Measurements from ENCODE around the gene DNAH17.

DNAH17 gene

DNA sequence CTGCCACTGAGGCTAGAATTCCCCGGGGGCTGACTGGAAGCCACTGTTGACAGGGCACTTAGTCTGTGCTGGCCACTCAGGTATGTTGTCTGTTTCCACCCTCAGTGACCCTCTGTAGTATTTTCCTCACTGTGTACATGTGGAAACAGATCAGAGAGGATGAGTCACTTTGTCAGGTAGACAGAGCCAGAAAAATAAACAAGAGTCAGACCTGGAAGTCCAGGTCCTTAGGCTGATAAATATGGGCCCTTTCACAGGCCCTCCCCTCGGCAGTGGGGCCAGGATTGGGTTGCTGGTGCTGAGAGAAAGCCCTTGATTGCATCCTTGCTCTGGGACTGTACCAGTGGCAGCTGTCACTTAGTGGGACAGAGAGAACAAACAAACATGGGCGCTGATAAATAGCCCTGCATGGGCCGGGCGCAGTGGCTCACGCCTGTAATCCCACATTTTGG, 177.5 kb downstream of the DNAH17 start:
- Histone ChIP-seq H4K20me1 (ENCODE audit: insufficient read depth, low read length) (no peaks in the 10 kb centered on the region), H3K9ac (ENCODE audit: low read length) (no peak overlapping the region), H2AFZ (ENCODE audit: low read length) (no peak overlapping the region), H3K79me2 (ENCODE audit: low read length) (no peaks in the 10 kb centered on the region; the same call in 1 of the 2 replicates), H3K4me1 (ENCODE audit: low read length) (no peaks in the 10 kb centered on the region), H3K36me3 (replicated peaks; ENCODE audit: insufficient read depth, low read length) (no peaks in the 10 kb centered on the region), H3F3A (ENCODE audit: insufficient read depth, low read length) (no peaks in the 10 kb centered on the region), H3K9me2 (replicated peaks; ENCODE audit: insufficient read depth, low read length) (no peaks in the 10 kb centered on the region), H3K27me3 (replicated peaks; ENCODE audit: insufficient read depth, low read length) (no peaks in the 10 kb centered on the region), H3K27ac (ENCODE audit: low read length) (no peak overlapping the region), H3K9me3 (replicated peaks; ENCODE audit: insufficient read depth, low read length) (no peaks in the 10 kb centered on the region), H3K4me3 (ENCODE audit: low read length) (no peak overlapping the region), H3K4me2 (ENCODE audit: low read depth, low read length) (no peak overlapping the region)
- no peak for TF ChIP-seq EZH2 (optimal IDR thresholded peaks at IDR 0.05; ENCODE audit: low read depth, low read length)
- no peak for DNase-seq

DNA sequence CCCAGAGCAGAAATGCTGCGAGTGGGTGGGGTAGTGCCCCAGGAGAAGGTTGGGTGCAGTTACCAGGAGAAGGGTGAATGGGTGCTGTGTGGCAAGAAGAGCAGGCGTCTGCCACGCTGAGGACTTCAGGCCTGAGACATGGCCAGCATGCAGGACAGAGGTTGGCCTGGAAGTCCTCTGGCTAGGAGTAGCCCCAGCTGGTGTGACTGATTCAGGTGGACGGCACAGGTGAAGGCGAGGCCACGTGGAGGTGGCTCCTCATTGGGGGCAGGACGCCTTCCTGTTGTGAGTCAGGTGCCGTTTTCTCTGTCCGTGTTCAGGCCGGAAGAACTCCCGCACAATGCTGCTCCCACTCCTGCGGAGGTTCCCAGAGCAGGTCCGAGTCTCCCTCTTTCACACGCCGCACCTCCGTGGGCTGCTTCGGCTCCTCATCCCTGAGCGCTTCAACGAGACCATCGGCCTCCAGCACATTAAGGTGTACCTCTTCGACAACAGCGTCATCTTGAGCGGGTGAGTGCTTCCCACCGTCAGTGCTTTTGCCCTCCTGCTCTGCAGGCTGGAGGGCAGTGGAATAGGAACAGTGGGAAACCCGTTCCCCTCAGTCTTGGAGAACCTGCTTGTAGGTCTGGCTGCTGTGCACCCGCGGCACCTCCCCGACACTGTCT, 178.0 kb downstream of the DNAH17 start:
- DNase-seq, result no peak
- no peak overlapping the region for H3K27ac ChIP-seq (ENCODE audit: low read length)
- H3K4me2 ChIP-seq (ENCODE audit: low read depth, low read length), result no peak overlapping the region
- no peak overlapping the region for H3K9ac ChIP-seq (ENCODE audit: low read length)
- TF ChIP-seq EZH2 (optimal IDR thresholded peaks at IDR 0.05; ENCODE audit: low read depth, low read length), result no peak
- TF ChIP-seq, protein P1, sequence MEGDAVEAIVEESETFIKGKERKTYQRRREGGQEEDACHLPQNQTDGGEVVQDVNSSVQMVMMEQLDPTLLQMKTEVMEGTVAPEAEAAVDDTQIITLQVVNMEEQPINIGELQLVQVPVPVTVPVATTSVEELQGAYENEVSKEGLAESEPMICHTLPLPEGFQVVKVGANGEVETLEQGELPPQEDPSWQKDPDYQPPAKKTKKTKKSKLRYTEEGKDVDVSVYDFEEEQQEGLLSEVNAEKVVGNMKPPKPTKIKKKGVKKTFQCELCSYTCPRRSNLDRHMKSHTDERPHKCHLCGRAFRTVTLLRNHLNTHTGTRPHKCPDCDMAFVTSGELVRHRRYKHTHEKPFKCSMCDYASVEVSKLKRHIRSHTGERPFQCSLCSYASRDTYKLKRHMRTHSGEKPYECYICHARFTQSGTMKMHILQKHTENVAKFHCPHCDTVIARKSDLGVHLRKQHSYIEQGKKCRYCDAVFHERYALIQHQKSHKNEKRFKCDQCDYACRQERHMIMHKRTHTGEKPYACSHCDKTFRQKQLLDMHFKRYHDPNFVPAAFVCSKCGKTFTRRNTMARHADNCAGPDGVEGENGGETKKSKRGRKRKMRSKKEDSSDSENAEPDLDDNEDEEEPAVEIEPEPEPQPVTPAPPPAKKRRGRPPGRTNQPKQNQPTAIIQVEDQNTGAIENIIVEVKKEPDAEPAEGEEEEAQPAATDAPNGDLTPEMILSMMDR (IDR thresholded peaks at IDR 0.05; ENCODE audit: low read length), result no peak
- TF ChIP-seq EZH2phosphoT487 (IDR thresholded peaks at IDR 0.05; ENCODE audit: low read length), result no peak
- H3K4me3 ChIP-seq (ENCODE audit: low read length), result no peak overlapping the region
- H3F3A ChIP-seq (ENCODE audit: insufficient read depth, low read length), result no peaks in the 10 kb centered on the region
- no peaks in the 10 kb centered on the region for H3K4me1 ChIP-seq (ENCODE audit: low read length)
- H3K79me2 ChIP-seq (ENCODE audit: low read length), result no peaks in the 10 kb centered on the region; the same call in 1 of the 2 replicates
- H4K20me1 ChIP-seq (ENCODE audit: insufficient read depth, low read length), result no peaks in the 10 kb centered on the region
- no peaks in the 10 kb centered on the region for H3K36me3 ChIP-seq (replicated peaks; ENCODE audit: insufficient read depth, low read length)
- H3K9me2 ChIP-seq (replicated peaks; ENCODE audit: insufficient read depth, low read length), result no peaks in the 10 kb centered on the region
- H3K27me3 ChIP-seq (replicated peaks; ENCODE audit: insufficient read depth, low read length), result no peaks in the 10 kb centered on the region
- no peaks in the 10 kb centered on the region for H3K9me3 ChIP-seq (replicated peaks; ENCODE audit: insufficient read depth, low read length)
- no peak overlapping the region for H2AFZ ChIP-seq (ENCODE audit: low read length)

DNA sequence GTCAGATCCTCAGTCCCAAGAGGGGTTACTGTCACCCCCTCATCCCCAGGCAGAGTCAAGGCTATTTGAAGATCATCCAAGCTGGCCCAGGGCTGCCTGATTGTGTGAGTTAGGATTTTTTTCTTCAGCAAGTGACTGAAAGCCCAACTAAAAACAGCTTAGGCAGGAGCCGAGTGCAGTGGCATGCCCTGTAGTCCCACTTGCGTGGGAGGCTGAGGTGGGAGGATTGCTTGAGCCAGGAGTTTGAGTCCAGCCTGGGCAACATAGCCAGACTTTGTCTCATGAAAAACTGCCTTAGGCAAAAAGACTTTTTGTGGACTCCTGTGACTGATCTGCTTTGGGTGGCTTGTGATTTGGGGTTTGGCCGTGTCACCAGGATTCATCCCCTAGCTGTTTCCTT, 178.8 kb downstream of the DNAH17 start:
- TF ChIP-seq EZH2phosphoT487 (IDR thresholded peaks at IDR 0.05; ENCODE audit: low read length) (no peak), EZH2 (optimal IDR thresholded peaks at IDR 0.05; ENCODE audit: low read depth, low read length) (no peak)
- TF ChIP-seq, protein P1 (IDR thresholded peaks at IDR 0.05; ENCODE audit: low read length), result no peak
- H3K4me1 ChIP-seq (ENCODE audit: low read length), result no peaks in the 10 kb centered on the region
- H3K79me2 ChIP-seq (ENCODE audit: low read length), result no peaks in the 10 kb centered on the region; the same call in 1 of the 2 replicates
- no peaks in the 10 kb centered on the region for H4K20me1 ChIP-seq (ENCODE audit: insufficient read depth, low read length)
- no peak overlapping the region for H2AFZ ChIP-seq (ENCODE audit: low read length)
- no peak overlapping the region for H3K9ac ChIP-seq (ENCODE audit: low read length)
- H3K4me2 ChIP-seq (ENCODE audit: low read depth, low read length), result no peak overlapping the region
- H3K9me2 ChIP-seq (replicated peaks; ENCODE audit: insufficient read depth, low read length), result no peaks in the 10 kb centered on the region
- H3K4me3 ChIP-seq (ENCODE audit: low read length), result no peak overlapping the region
- DNase-seq, result no peak
- no peaks in the 10 kb centered on the region for H3K36me3 ChIP-seq (replicated peaks; ENCODE audit: insufficient read depth, low read length)
- no peaks in the 10 kb centered on the region for H3K27me3 ChIP-seq (replicated peaks; ENCODE audit: insufficient read depth, low read length)
- no peaks in the 10 kb centered on the region for H3F3A ChIP-seq (ENCODE audit: insufficient read depth, low read length)
- H3K9me3 ChIP-seq (replicated peaks; ENCODE audit: insufficient read depth, low read length), result no peaks in the 10 kb centered on the region
- H3K27ac ChIP-seq (ENCODE audit: low read length), result no peak overlapping the region

DNA sequence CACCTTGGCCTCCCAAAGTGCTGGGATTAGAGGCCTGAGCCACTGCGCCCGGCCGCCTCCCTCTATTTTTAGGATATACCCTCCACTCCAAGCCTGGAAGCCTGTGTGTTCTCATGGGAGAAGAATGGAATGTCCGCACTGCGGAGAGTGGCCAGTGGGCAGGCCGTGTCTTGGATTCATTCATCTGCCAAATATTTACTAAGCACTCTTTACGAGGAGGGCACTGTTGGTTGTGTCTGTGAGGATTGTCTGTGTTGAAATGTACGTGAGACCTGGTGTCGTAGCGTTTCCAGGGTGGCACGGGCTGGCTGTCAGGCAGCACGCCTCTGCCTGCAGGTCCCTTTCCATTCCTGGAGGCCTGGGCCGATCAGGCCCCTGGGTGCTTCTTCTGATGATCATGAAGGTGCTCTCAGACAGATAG, 179.5 kb downstream of the DNAH17 start:
- peaks cover under 1% of the 10 kb centered on the region; the same call in 1 of the 2 replicates for H3K79me2 ChIP-seq (ENCODE audit: low read length)
- H3K4me1 ChIP-seq (ENCODE audit: low read length), result no peaks in the 10 kb centered on the region
- H3K4me2 ChIP-seq (ENCODE audit: low read depth, low read length), result no peak overlapping the region
- no peak for TF ChIP-seq EZH2 (optimal IDR thresholded peaks at IDR 0.05; ENCODE audit: low read depth, low read length)
- H3K27me3 ChIP-seq (replicated peaks; ENCODE audit: insufficient read depth, low read length), result no peaks in the 10 kb centered on the region
- H4K20me1 ChIP-seq (ENCODE audit: insufficient read depth, low read length), result no peaks in the 10 kb centered on the region
- no peaks in the 10 kb centered on the region for H3K36me3 ChIP-seq (replicated peaks; ENCODE audit: insufficient read depth, low read length)
- no peak for DNase-seq
- no peak overlapping the region for H3K9ac ChIP-seq (ENCODE audit: low read length)
- H3F3A ChIP-seq (ENCODE audit: insufficient read depth, low read length), result no peaks in the 10 kb centered on the region
- H3K9me2 ChIP-seq (replicated peaks; ENCODE audit: insufficient read depth, low read length), result no peaks in the 10 kb centered on the region
- H3K4me3 ChIP-seq (ENCODE audit: low read length), result no peak overlapping the region
- no peaks in the 10 kb centered on the region for H3K9me3 ChIP-seq (replicated peaks; ENCODE audit: insufficient read depth, low read length)
- H3K27ac ChIP-seq (ENCODE audit: low read length), result no peak overlapping the region
- H2AFZ ChIP-seq (ENCODE audit: low read length), result no peak overlapping the region

All from MM.1S (cell line).